ENCODE results near the gene DCLK3.

Gene DCLK3, protein sequence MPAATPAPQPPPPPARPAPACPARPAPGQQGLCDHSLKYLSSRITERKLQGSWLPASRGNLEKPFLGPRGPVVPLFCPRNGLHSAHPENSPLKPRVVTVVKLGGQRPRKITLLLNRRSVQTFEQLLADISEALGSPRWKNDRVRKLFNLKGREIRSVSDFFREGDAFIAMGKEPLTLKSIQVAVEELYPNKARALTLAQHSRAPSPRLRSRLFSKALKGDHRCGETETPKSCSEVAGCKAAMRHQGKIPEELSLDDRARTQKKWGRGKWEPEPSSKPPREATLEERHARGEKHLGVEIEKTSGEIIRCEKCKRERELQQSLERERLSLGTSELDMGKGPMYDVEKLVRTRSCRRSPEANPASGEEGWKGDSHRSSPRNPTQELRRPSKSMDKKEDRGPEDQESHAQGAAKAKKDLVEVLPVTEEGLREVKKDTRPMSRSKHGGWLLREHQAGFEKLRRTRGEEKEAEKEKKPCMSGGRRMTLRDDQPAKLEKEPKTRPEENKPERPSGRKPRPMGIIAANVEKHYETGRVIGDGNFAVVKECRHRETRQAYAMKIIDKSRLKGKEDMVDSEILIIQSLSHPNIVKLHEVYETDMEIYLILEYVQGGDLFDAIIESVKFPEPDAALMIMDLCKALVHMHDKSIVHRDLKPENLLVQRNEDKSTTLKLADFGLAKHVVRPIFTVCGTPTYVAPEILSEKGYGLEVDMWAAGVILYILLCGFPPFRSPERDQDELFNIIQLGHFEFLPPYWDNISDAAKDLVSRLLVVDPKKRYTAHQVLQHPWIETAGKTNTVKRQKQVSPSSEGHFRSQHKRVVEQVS

DNA sequence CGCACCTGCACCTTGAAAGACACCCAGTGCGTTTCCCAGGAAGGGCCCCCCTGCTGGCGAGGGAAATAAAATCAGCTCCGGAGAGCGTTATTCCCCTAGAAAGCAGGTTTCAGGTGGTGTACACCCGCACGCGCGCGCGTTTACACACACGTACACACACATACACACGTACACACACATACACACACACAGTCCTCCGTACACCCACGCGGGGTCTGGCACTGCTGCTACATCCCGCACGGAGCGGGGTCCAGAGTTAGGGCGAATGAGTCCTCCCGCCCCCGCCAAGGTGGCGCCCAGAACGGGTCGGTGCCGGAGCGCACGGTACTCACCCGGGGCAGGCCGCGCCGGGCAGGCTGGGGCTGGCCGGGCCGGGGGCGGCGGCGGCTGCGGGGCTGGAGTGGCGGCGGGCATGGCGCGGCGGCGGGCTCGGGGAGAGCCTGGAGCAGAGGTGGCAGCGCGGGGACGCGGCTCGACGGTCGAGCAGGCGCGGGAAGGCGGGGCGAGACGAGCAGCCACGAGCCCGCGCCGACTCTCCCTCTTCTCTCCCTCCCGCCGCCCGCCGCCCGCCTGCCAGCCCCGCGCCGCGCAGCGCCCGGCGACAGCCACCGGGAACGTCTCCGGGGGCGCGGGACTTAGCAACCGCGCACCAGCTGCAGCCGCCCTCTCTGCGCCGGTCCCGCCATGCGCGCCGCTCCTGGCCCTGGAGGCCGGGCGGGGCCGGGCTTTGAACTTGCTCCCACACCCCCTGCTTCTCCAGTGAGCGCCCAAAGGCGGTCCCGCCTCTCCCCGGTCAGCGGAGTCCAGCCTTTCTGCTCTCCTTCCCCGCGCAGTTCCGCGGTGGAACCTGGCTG is at the start of gene DCLK3:
Gene DCLK3 (minus strand): TSS at position 704 of the 854 bp plus-strand sequence. CDS start 290 bp downstream, at position 414.
- no peak for DNase-seq (ENCODE audit: low read depth)

DNA sequence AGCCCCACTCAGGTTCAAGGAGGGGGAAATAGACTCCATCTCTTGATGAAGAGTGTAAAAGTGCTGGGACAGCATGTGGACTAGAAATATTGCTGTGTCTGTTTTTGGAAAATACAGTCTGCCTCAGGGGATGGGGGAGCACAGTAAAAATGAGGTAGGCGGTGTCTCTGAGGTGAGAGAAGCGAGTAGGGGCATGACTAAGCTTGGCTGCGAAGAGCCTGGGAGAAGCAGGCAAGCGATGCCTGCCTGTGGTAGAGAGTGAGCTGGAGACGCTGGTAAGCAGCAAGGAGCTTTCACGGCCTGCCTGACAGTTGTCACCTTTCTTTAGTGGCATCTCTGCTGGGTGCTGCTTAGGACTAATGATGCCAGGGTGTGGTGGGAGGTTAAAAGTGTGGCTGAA is 49.0 kb upstream of the DCLK3 start:
- no peak for DNase-seq (ENCODE audit: low read depth)

DNA sequence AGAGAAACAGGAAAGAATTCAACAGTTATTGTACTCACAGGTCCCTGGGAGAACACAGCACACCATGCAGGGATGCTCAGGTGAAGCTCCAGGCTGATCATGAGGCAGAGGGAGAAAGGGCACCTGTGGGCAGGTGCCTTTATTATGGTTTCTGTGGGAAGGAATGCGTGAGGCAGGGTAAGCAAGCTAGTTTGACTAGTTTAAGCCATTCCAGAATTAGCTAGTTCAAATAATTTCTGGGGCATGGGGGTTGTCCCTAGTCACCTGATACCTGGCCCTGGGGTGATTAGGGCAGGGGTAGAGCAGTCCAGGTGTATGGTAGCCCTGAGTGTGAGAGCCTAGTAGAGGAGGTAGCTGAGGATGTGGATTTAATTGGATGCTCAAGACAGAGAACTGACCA is 47.9 kb upstream of the DCLK3 start:
- no peak for DNase-seq (ENCODE audit: low read depth)

DNA sequence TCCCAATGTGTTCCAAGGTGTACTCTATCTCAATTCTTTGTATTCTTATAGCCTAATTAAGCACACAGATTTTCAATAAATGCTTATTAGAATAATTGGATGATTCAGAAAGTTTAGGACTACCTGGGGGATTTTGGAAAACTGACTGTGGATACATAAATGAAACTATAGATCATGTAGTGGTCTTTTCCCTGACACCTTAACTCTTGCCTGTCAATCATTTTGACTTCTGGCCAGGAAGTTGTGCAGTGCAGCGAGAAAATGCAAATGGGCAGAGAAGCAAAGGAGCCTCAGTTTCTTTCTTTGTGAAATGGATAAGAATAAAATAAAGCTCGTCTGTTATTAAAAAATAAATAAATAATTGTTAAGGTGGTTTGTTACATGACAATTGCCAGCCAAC is 47.4 kb upstream of the DCLK3 start:
- no peak for DNase-seq (ENCODE audit: low read depth)

DNA sequence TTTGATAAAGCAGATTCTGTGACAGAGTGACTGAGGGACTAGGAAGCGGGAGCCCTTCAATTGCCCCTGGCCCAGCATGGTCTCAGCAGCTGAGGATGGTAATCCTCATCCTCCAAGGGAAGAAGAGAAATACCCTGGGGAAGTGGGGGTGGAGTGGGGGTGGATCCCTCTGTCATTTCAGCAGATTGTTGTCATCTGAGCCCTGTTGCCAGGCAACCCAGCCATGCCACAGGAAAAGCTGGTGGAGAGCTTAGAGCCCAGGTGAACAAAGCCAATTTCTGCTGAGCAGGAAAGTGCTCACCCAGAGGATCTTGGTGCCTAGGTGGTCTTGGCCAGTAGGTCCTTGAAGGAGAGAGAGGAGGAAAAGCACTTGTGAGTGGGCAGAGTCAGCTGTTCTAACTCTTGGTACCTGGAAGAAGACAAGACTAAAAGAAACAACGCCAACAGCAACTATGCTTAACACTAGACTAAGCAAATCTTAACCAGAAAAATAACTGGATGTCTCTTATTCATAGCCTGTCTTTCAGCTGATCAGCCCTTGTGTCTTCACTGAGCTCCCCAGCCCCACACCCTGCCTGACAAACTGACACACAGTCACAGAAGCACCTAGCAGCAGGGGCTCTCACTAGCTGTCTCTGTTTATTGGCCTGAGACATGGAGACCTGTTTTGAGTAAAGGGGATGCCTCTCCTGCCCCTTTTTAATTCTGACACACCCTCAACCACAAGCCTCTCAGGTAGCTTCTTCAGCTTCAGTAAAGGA is 40.1 kb upstream of the DCLK3 start:
- DNase-seq (ENCODE audit: low read depth), result no peak

DNA sequence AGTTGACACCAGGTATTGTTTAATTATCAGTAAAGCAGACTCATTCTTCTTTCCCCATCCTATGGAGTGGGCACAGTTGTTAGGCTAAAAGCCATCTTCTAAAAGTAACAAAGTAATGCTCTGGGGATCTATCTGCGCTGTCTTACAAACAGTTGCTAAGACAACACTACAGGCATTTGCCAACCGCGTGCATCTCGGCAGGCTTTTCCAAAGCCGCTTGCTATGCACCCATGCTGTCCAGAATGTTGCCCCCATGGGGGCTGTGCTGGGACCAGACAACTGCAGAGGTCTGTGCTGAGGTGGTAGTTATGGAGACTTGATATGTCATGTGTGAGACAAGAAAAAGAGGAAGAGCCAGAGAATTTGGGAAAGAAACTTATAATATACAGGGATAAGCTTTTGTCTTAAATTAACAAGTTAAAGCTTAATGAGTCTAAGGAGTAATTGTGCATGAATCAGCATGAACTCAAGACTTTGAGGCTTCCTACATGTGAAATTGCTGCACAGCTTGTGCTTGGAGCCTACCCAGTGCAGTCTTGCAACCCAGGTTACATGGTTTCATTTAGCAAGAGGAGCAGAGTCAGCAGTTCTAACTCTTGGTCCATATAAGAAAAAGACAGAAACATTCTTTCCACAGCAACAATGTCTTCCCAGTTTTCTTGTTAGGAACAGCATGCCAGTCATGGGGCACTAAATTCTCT is 38.9 kb upstream of the DCLK3 start:
- no peak for DNase-seq (ENCODE audit: low read depth)

DNA sequence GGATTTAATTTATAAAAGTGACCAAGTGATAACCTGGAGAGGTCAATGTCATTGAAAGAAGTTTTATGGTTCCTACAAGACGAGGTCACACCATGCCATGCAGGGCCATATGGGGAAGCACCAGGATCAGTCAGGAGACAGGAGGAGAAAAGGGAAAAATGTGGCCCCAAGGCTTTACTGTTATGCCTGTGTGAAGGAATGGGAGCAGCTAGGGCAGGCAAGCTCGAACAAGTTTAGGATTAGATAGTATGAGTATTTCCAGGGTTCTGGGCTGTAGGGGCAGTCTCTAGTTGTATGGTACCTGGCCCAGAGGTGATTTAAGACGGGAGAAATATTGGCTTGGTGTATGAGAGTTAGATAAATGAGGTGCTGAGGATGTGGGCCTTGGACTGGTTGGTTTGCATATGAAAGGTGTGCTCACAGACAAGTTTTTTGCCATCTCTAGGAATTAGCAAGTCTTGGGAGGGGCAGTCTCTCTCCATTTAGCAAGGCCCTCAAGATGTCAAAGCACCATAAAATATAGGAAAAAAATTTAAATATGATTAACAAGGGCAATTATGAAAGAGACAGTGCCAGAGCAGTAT is 36.3 kb upstream of the DCLK3 start:
- no peak for DNase-seq (ENCODE audit: low read depth)

DNA sequence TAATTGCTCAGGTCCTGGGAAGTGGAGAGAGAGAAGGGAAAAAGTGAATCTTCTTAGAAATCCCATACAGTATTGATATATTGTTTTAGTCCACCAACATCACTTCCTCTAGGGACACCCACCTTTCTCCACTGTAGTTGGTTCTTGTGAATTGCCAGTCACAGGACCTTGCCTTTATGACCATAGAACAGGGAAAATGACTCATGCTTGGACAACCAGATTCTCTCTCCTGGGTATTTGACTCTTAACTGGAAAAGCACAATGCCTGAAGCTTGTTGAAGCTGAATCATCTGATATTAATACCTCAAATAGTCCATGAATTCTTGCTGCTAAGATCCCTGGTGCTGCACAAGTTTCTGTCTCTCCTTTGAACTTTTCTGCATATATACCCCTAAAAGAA is 32.5 kb upstream of the DCLK3 start:
- DNase-seq (ENCODE audit: low read depth), result peak; percentile 30

DNA sequence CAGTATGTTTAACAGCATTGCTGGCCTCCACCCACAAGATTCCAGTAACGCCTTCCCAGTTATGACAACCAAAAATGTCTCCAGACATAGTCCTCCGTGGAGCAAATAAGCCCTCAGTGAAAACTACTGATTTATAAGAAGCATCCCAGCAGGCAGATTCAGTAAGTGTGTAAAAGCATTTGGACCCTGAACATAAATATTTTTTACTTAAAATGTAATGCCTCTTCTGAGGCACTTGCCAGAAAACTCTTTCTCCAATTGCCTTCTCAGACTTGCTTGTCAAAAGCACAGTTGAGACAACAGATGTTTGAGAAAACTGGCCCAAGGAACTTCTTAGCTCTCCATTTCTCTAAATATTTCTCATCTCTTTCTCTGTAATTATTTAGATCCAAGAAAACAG is 31.8 kb upstream of the DCLK3 start:
- no peak for DNase-seq (ENCODE audit: low read depth)

DNA sequence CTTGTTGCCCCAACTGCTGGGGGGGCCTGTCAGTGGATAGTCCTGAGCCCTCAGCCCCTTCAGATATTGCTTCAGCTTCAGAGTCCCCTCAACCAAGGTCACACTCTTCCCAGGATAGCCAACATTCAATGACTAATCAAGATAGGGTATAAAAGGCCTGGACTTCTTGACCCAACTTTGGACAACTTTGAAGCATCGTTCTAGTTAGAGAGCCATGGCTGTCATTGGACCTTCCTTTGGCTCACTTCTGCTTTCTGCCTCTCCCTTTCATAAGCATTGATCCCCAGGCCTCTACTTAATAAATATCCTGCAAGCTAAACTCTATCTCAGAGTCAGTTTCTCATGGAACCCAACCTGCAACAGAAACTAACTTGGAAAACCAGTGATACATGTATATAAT is 31.3 kb upstream of the DCLK3 start:
- no peak for DNase-seq (ENCODE audit: low read depth)

DNA sequence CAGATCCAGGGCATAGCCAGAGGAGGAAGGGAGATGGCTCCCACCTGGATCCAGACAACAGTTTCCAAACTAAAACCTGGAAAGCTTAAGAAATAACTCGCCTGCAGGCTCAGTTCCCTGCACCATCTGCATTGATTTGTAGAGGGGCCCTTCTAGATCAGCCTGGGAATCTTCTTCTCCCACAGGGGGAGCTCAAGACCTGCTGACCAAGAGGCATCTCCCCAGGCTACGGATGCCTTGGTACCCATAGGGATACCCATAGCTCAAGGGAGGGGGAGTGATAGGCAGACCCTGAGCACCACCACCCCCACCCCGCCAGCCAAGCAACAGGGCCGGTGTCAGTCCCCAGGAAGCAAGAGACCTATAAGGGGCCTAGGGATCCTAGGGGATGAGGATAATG is 28.0 kb upstream of the DCLK3 start:
- DNase-seq (ENCODE audit: low read depth), result peak; percentile 18

DNA sequence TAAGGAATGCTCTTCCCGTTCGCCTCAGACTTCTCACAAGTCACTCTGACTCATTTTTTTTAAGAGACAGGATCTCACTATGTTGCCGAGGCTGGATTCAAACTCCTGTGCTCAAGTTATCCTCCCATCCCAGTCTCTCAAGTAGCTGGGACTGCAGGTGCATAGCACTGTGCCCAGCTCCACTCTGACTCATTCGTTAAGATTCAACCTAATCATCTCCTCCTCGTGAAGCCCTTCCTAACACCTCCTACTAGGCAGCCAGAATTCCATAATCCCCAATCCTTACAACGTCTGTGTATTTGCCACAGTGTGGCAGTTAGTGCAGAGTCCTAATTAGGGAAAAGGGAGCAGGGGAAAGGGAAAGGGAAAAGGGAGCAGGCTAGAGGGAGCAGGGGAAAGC is 26.4 kb upstream of the DCLK3 start:
- no peak for DNase-seq (ENCODE audit: low read depth)

DNA sequence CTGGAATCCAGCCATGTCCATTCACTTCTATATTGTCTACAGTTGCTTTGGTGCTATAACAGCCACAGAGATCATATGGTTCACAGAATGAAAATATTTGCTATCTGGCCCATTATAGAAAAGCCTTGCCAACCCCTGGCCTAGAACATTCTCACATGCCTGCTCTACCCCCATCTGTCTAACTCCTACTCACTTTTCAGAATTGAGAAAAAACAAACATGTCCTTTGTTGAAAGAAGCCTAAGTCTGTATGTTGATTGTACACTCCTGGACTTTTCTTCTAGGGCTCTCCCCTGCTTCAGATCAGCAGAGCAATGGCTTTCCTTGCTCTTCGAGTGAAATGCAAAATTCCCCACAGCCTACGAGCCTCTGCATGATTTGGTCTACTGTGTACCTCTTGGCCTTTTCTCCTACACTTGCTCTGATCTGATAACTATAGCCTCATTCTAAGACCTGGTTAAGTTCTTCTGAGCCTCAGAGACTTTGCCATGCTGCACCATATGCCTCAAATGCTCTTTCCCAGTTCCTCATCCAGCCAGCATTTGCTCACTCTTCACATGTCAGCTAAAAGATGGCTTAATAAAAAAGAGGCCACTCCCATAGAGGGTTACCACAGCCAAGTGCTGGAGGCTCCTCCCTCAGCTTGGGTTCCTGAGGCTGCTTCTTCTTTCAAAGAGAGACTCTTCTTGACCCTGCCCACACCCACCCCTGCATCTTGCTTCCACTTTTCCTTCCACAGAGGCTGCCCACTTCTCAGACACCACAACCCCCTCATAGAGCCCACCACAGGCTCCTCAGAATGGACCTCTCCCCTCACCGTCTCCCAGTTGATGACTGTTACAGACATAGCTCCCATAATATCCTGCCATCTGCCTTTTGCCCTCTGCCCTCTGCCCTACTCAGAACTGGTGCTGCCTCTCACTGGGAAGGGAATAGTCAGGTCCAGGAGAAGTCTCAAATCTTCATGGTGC is 22.9 kb upstream of the DCLK3 start:
- no peak for DNase-seq (ENCODE audit: low read depth)

DNA sequence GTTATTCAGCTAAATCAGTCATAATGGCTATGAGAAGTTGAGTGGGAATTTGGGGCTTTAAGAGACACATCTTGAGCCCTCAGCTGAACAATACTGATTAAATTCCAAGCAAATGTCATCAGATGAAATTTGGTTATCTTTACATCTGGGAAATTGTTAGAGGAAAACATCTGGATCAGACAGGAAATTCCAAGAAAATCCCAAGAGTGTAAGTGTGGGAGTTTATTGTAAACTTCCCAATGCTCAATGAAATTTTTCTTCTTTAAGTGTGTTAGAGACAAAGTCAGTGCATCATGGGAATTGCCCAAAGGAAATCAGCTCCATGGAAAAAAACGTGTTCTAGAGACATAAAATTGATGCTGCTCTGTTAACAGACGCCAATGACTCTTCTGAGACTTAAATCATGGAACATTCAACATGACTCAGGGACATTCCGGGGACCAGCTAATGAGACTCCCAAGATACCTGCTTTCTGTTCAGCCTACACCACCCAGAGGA is 19.8 kb upstream of the DCLK3 start:
- DNase-seq (ENCODE audit: low read depth), result no peak

DNA sequence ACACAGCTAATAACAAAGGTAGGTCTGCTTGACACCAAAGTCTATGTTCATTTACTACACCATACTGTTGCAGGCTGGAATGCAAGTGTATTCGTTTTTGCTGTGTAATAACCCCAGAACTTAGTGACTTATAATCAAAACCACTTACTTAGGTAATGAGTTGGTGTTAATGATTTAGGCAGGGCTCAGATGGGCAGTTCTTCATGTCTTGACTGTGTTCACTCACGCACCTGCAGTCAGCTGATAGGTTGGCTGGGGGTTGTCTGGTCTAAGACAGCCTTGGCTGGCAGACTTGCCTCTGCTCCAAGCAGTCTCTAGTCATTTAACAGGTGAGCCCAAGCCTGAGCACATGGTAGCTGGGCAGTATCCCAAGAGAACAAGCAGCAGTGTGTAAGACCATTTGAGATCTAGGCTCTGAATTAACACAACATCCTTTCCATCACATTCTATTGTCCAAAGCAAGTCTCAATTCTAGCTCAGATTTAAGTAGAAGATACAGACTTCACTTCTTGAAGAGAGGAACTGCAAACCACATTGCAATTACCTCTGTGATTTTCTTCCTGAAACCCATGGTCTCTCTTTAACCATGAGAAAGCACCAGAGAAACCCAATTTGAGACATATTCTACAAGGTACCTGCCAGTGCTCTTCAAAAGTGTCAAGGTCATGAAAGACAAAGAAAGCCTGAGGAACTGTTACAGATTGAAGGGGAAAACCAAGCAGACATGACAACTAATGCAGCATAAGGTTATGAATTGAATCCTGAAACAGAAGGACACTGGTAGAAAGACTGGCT is 13.3 kb upstream of the DCLK3 start:
- no peak for DNase-seq (ENCODE audit: low read depth)

DNA sequence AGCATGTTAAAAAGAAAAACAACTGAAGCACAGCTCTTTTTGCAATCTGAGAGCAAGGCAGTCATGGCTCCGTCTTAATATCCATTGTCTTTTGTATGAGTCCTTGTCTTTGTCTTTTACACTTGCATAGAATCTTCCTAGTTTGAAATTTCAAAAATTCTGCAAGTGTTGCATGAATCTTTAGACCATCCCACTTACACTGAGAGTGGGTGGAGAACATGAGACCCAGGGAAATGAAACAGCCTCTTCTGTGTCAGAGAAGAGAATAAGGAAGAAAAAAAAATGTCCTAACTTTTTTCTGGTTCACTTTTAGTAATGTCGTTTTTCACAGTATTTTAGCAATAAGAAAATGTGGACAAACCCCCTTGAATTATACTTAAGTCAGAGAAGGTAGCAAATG is 12.1 kb upstream of the DCLK3 start:
- DNase-seq (ENCODE audit: low read depth), result no peak

DNA sequence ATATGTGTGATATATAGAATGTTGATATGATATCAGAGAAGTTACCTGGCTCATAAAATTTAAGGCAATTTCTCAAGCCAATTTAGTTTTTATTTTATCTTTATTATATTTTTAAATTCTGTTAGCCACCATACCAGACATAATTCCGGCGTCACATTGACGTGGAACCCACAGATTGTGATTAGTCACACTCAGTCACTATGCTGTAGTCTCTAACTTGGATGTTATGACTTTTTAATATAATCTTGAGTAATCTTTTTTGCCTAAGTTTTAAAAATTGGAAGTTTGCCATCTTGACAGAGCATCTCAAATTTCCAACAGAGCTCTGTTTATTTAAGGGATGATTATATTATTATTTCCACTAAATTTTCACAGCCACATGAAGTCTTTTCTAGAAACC is 9.7 kb upstream of the DCLK3 start:
- no peak for DNase-seq (ENCODE audit: low read depth)

DNA sequence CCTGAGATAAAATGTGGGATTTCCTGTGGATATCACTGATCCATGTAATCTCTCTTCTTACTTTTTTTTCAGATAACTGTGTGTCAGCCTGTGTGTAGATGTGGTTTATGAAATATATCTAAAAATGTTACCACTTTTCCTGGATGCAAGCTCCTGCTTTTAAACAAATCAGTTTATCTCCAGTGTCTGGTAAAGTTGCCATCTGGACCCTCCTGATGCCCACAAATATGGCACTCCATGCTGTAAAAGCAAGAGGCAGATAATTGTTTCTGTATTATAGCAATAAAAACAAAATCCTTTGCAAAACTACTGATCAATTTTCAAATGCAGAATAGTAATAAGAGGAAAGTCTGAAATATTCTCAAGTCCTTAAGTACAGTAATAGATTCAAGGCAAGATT is 7.6 kb upstream of the DCLK3 start:
- no peak for DNase-seq (ENCODE audit: low read depth)

DNA sequence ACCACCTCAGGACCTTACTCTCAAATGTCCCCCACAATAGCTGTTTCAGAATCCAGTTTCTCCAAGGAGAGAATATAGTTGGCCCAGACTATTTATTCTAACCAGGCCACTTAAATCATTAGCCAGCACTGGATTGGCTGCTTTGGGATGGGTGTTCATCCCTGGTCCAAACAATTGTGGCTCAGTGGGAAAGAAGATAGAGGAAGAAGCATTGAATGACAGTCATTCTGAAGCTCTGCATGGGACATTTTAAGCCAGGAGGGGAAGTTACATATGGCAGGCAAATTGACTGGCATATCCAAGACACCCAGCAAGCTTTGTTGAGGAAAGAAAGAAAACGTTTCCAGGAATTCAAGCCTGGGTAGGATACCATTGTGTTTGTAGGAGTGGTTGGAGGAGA is 5.6 kb upstream of the DCLK3 start:
- no peak for DNase-seq (ENCODE audit: low read depth)
